ENCODE results near the gene MAST4.

- TF ChIP-seq CTCF (conservative IDR thresholded peaks at IDR 0.05; ENCODE audit: low read length) (no peak), EZH2phosphoT487 (IDR thresholded peaks at IDR 0.05; ENCODE audit: borderline replicate concordance, low read depth, low read length) (no peak)
These were observed 602.7 kb downstream of the MAST4 start for GRCh38 chr5:67198917-67199316.
